Activated CD4-positive, alpha-beta T cell treated with anti-CD3 and anti-CD28 coated beads, Interleukin-2, amount 50 U/mL, for 4 hours (primary cell): ENCODE data around the gene LACTB.

Experiments
- DNase-seq, 2 experiments: peaks; one replicate each; pipeline ENCODE4 v3.0.0-alpha.2; 2020

Gene LACTB

GRCh38 chr15:63121382-63122001 is at the start of gene LACTB:
TSS of gene LACTB (plus strand) at chr15:63121861. CDS start at chr15:63121872, 11 bp downstream.
- DNase-seq, result peak; percentile 68 to 74

GRCh38 chr15:63072023-63072650 is 49.5 kb upstream of the LACTB start:
- DNase-seq, result no peak

- no peak for DNase-seq
Observed at GRCh38 chr15:63072809-63073277, 48.8 kb upstream of the LACTB start.

- no peak for DNase-seq
Observed at GRCh38 chr15:63073497-63074172, 48.0 kb upstream of the LACTB start.

GRCh38 chr15:63075015-63075983 is 46.4 kb upstream of the LACTB start:
- no peak for DNase-seq

GRCh38 chr15:63075984-63076713 is 45.5 kb upstream of the LACTB start:
- no peak for DNase-seq

GRCh38 chr15:63076714-63077046 is 45.0 kb upstream of the LACTB start:
- DNase-seq, result no peak

- DNase-seq, result no peak
Observed at GRCh38 chr15:63077952-63078351, 43.7 kb upstream of the LACTB start.

GRCh38 chr15:63079947-63080626 is 41.6 kb upstream of the LACTB start:
- DNase-seq, result no peak

GRCh38 chr15:63080634-63081250 is 40.9 kb upstream of the LACTB start:
- no peak for DNase-seq

GRCh38 chr15:63082366-63082765 is 39.3 kb upstream of the LACTB start:
- no peak for DNase-seq

- DNase-seq, result no peak
Observed at GRCh38 chr15:63083044-63083443, 38.6 kb upstream of the LACTB start.

- no peak for DNase-seq
Observed at GRCh38 chr15:63083541-63083940, 38.1 kb upstream of the LACTB start.

- no peak for DNase-seq
Observed at GRCh38 chr15:63084806-63085205, 36.9 kb upstream of the LACTB start.

GRCh38 chr15:63085289-63085688 is 36.4 kb upstream of the LACTB start:
- DNase-seq, result no peak

- DNase-seq, result no peak
Observed at GRCh38 chr15:63086271-63086670, 35.4 kb upstream of the LACTB start.

- no peak for DNase-seq
Observed at GRCh38 chr15:63086947-63087346, 34.7 kb upstream of the LACTB start.

GRCh38 chr15:63088533-63089245 is 33.0 kb upstream of the LACTB start:
- DNase-seq, result no peak

- DNase-seq, result no peak
Observed at GRCh38 chr15:63089260-63090043, 32.2 kb upstream of the LACTB start.

- no peak for DNase-seq
Observed at GRCh38 chr15:63090472-63090871, 31.2 kb upstream of the LACTB start.
